DND-41 (cell line): ENCODE measurements around the gene POLH.
"Not testable (repeated sequence)": the region's sequence is repeated elsewhere in the genome, so short reads cannot be mapped to it uniquely, and the experiment has no call there.

Experiments used
- ATAC-seq: fragments of 200-7000 bp; cut with Tn5 transposase; 3 replicates; pipeline ENCODE4 v1.9.1; 2021; ENCODE audit warnings: low read depth; ENCODE audit not compliant: insufficient read depth
- DNase-seq: peaks from one replicate; pipeline ENCODE4 v3.0.0-alpha.2; 2020
- H2AFZ ChIP-seq: 2 replicates; pipeline ENCODE4 v1.6.0; 2012; ENCODE audit warnings: low read depth, low read length
- H3K27ac ChIP-seq: 2 replicates; pipeline ENCODE4 v1.5.1; 2012; ENCODE audit warnings: low read length, inconsistent platforms
- H3K27me3 ChIP-seq: fragments of 200-600 bp; sonication (generic); 2 replicates; pipeline ENCODE4 v1.6.0; 2012; ENCODE audit warnings: low read length, mild to moderate bottlenecking, inconsistent platforms; ENCODE audit not compliant: insufficient read depth, poor library complexity
- H3K36me3 ChIP-seq: 2 replicates; pipeline ENCODE4 v1.5.1; 2012; ENCODE audit warnings: low read length, inconsistent platforms; ENCODE audit not compliant: insufficient read depth
- H3K4me1 ChIP-seq: 2 replicates; pipeline ENCODE4 v1.5.1; 2012; ENCODE audit warnings: mild to moderate bottlenecking, low read length; ENCODE audit not compliant: insufficient read depth
- H3K4me2 ChIP-seq: 2 replicates; pipeline ENCODE4 v1.6.0; 2012; ENCODE audit warnings: mild to moderate bottlenecking, moderate library complexity, low read length, inconsistent platforms; ENCODE audit not compliant: insufficient read depth
- H3K4me3 ChIP-seq, 2 experiments: fragments of 200-600 bp in 1 of 2; shearing (Covaris generic) in 1 of 2; 2 replicates each; pipeline ENCODE4 v1.5.1; 2012 to 2016; ENCODE audit warnings: inconsistent platforms in 2 of 2, low read length in 2 of 2, mild to moderate bottlenecking in 2 of 2, low read depth in 1 of 2, moderate library complexity in 1 of 2
- H3K79me2 ChIP-seq: 2 replicates; pipeline ENCODE4 v1.6.0; 2012; ENCODE audit warnings: low read length, inconsistent platforms; ENCODE audit not compliant: insufficient read depth
- H3K9ac ChIP-seq: 2 replicates; pipeline ENCODE4 v1.6.0; 2012; ENCODE audit warnings: low read depth, mild to moderate bottlenecking, inconsistent platforms, low read length, moderate library complexity
- H3K9me3 ChIP-seq: 2 replicates; pipeline ENCODE4 v1.5.1; 2012; ENCODE audit warnings: low read length, moderate library complexity, mild to moderate bottlenecking, inconsistent platforms; ENCODE audit not compliant: insufficient read depth, severe bottlenecking
- H4K20me1 ChIP-seq: 2 replicates; pipeline ENCODE4 v1.6.0; 2012; ENCODE audit warnings: low read length; ENCODE audit not compliant: insufficient read depth
- CTCF ChIP-seq: IDR thresholded peaks from 2 replicates; pipeline ENCODE4 v1.5.1; 2012; ENCODE audit warnings: borderline replicate concordance, low read length, moderate library complexity, mild to moderate bottlenecking; ENCODE audit not compliant: poor library complexity, severe bottlenecking; ENCODE audit errors: extremely low read depth
- EZH2 ChIP-seq: IDR thresholded peaks from 3 replicates; pipeline ENCODE4 v1.6.1; 2012; ENCODE audit warnings: borderline replicate concordance, low read depth, mild to moderate bottlenecking, moderate library complexity, low read length, inconsistent platforms; ENCODE audit not compliant: severe bottlenecking

POLH gene

GRCh38 chr6:43547222-43547621, 28.8 kb upstream of the POLH start:
- Histone ChIP-seq H3K36me3 (peaks cover 95% of the 10 kb centered on the region), H3K4me3 (no peak overlapping the region), H3K27me3 (no peaks in the 10 kb centered on the region), H3K4me2 (no peak overlapping the region), H3K9ac (no peak overlapping the region), H2AFZ (no peak overlapping the region), H3K9me3 (no peaks in the 10 kb centered on the region), H3K27ac (no peak overlapping the region), H3K4me1 (no peaks in the 10 kb centered on the region), H4K20me1 (no peaks in the 10 kb centered on the region), H3K79me2 (0 out of 2 replicates have a peak, but pooled peaks cover 2% of the 10 kb centered on the region)
- ATAC-seq = no peak
- TF ChIP-seq EZH2 (no peak), CTCF (no peak)
- no peak for DNase-seq

GRCh38 chr6:43557620-43558019, 18.4 kb upstream of the POLH start:
- not testable (repeated sequence) for H3K79me2 ChIP-seq, DNase-seq, H3K27me3 ChIP-seq, H3K27ac ChIP-seq, H2AFZ ChIP-seq, ATAC-seq, H3K4me3 ChIP-seq, H4K20me1 ChIP-seq, H3K4me1 ChIP-seq, H3K9ac ChIP-seq, H3K9me3 ChIP-seq, H3K4me2 ChIP-seq
- peaks cover 97% of the 10 kb centered on the region for H3K36me3 ChIP-seq

- H3K36me3 ChIP-seq = peaks cover 100% of the 10 kb centered on the region
Measured at GRCh38 chr6:43559328-43559727, 16.7 kb upstream of the POLH start.

GRCh38 chr6:43570876-43571441, 5.0 kb upstream of the POLH start:
- H3K4me3 ChIP-seq = no peak overlapping the region
- peaks cover 14% of the 10 kb centered on the region for H3K4me1 ChIP-seq
- ATAC-seq (no peak), DNase-seq (no peak)
- no peak overlapping the region for H2AFZ ChIP-seq
- H3K27ac ChIP-seq = no peak overlapping the region
- H3K9ac ChIP-seq = no peak overlapping the region
- H4K20me1 ChIP-seq = no peaks in the 10 kb centered on the region; the same call in 1 of the 2 replicates
- peaks cover 38% of the 10 kb centered on the region for H3K79me2 ChIP-seq
- TF ChIP-seq EZH2 = no peak
- no peak overlapping the region for H3K4me2 ChIP-seq
- no peaks in the 10 kb centered on the region for H3K27me3 ChIP-seq
- H3K36me3 ChIP-seq = peaks cover 74% of the 10 kb centered on the region
- no peaks in the 10 kb centered on the region for H3K9me3 ChIP-seq

More at GRCh38 chr6:43559328-43559727, 16.7 kb upstream of the POLH start:
- Histone ChIP-seq H3K9ac (no peak overlapping the region), H2AFZ (no peak overlapping the region), H3K27me3 (no peaks in the 10 kb centered on the region), H3K79me2 (no peaks in the 10 kb centered on the region), H3K9me3 (no peaks in the 10 kb centered on the region), H4K20me1 (no peaks in the 10 kb centered on the region), H3K4me3 (no peak overlapping the region), H3K27ac (no peak overlapping the region), H3K4me2 (no peak overlapping the region), H3K4me1 (no peaks in the 10 kb centered on the region)
- TF ChIP-seq CTCF (no peak), EZH2 (no peak)
- ATAC-seq (no peak), DNase-seq (no peak)
